Subcutaneous abdominal adipose tissue (tissue), 5 donors: ENCODE measurements around the gene NSFL1C.

ENCODE experiments used
- H3K27ac ChIP-seq: one replicate; pipeline ENCODE4 v1.7.0; 2013; ENCODE audit warnings: low read depth, mild to moderate bottlenecking, inconsistent platforms, low read length, moderate library complexity
- H3K27me3 ChIP-seq, 5 donors: one replicate each; pipeline ENCODE4 v1.7.0; 2013; ENCODE audit warnings: low read length in 5 of 5, inconsistent platforms in 1 of 5; ENCODE audit not compliant: control insufficient read depth in 5 of 5, insufficient read depth in 4 of 5
- H3K36me3 ChIP-seq, 5 donors: one replicate each; pipeline ENCODE4 v1.7.0; 2013; ENCODE audit warnings: low read length in 5 of 5; ENCODE audit not compliant: control insufficient read depth in 5 of 5, insufficient read depth in 5 of 5
- H3K4me1 ChIP-seq, 5 donors: one replicate each; pipeline ENCODE4 v1.7.0; 2013; ENCODE audit warnings: low read length in 5 of 5, mild to moderate bottlenecking in 3 of 5, moderate library complexity in 1 of 5; ENCODE audit not compliant: control insufficient read depth in 5 of 5, insufficient read depth in 5 of 5
- H3K4me3 ChIP-seq, 5 donors: one replicate each; pipeline ENCODE4 v1.7.0; 2013; ENCODE audit warnings: low read length in 5 of 5, low read depth in 1 of 5
- H3K9ac ChIP-seq, 5 donors: one replicate each; pipeline ENCODE4 v1.7.0; 2013; ENCODE audit warnings: low read length in 5 of 5, mild to moderate bottlenecking in 4 of 5, moderate library complexity in 3 of 5
- H3K9me3 ChIP-seq, 5 donors: one replicate each; pipeline ENCODE4 v1.7.0; 2013; ENCODE audit warnings: low read length in 5 of 5; ENCODE audit not compliant: control insufficient read depth in 5 of 5
- donor health status: healthy.
- donor health status: healthy.
- donor health status: healthy.
- donor health status: healthy.
- donor health status: healthy.

NSFL1C gene

DNA sequence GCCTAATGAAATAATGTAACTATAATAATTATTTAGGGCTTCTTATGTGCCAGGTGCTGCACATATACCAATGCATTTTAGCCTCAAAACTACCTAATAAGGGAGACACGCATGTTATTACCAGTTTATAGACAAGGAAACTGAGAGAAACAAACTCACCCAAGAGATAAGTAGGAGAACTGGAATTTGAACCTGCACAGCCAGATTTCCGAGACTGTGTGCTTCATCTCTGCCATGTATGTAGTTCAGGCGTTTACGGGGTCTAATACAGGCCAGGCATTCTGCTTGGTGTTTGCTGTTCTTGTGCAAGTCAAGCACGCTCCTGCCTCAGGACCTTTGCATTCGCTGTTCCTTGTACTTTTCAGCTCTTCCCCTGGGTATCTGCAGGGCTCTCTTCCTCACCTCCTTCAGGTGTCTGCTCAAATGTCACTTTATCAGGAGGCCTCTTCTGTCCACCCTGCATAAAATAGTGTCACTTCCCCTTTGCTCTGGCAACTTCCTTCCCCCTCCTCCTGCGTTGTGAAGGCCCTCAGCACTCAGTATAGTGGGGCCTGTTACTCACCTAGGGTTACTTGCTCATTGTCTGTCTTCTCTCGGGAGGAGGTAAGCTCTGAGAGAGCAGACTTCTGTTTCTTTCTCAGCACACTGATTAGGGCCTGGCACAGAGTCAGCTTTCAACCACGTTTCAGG lies 6.1 kb upstream of the NSFL1C start:
- Histone ChIP-seq H3K9ac (no peak overlapping the region), H3K27me3 (no peaks in the 10 kb centered on the region), H3K36me3 (no peaks in the 10 kb centered on the region), H3K4me1 (peaks cover 4 to 23% (median 14%) of the 10 kb centered on the region in 5 donors), H3K4me3 (no peak overlapping the region), H3K9me3 (no peaks in the 10 kb centered on the region), H3K27ac (no peak overlapping the region)

DNA sequence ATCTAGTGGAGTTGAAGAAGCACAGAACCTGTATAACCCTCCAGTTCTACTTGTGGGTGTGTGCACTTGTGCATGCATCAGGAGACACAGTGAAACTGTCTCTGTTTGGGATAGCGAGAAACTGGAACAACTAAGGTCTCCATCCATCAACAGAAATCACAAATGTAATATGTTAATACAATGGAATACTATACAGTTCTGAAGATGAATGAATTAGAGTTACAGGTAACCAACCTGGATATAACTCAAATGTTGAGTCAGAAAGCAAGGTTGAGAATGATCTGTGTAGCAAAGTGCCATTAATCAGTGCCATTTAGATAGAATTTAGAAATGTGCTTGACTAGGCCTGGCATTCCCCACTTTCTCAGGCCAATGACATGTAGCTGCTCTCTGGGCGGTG lies 4.6 kb upstream of the NSFL1C start:
- Histone ChIP-seq H3K4me3 (no peak overlapping the region), H3K27me3 (no peaks in the 10 kb centered on the region), H3K9me3 (no peaks in the 10 kb centered on the region), H3K9ac (no peak overlapping the region), H3K36me3 (no peaks in the 10 kb centered on the region), H3K27ac (no peak overlapping the region), H3K4me1 (peaks cover 4 to 30% (median 19%) of the 10 kb centered on the region in 5 donors)

DNA sequence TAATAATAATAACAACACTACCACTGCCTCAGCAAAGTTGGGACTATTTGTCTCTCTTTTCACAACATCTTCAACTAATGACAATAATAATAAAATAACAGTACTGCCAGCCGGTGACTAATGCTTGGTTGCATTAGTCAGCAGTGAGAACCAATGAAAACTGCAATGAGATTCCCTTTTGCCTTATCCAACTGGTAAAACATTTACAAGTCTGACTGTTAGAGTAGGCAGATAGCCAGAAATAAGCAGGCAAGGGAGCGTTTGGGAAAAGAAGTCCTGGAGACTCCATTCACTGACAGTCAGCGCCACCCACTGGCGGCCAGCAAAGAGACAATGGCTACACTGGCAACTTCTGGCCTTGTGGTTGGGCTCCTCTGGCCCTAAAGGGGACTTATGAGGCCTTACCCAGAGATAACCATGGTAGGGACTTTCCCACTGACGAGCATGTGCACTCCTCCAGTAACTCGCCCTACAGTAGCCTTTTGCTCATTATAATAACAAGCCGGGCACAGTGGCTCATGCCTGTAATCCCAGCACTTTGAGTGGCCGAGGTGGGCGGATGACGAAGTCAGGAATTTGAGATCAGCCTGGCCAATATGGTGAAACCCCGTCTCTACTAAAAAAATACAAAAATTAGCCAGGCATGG lies 3.4 kb upstream of the NSFL1C start:
- peak overlapping the region; percentile 60 for H3K27ac ChIP-seq

DNA sequence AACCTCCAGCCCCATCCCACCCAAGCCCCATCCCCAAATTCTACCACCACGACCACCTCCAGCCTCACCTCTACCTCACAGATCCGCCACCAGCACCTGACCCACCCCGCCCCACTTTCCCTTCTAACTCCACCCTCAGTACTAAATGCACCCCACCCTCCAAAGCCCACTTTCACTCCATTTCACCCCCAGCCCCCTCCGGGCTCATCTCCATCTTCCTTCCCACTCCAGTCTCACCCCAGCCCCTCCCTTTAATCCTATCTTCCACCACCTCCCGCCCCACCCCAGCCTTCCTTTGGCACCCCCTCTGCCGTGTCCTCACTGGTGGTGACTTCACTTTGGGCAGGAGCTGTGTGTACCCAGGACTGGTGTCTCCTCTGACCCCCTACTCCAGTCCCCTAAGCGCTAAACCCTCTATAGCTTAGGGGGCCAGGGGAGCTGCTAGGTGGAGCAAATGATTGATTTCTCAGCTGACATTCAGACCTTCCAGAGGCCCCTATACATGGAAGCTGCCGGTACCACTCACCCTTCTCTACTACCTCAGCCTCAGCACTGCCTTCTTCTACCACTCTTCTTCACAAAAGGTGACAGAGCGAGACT lies 2.8 kb upstream of the NSFL1C start:
- Histone ChIP-seq H3K36me3 (peaks cover 0 to 6% (median 4%) of the 10 kb centered on the region in 5 donors), H3K9ac (peak overlapping the region in 3 of 5 donors; percentile 11 to 32 (median 14)), H3K4me3 (no peak overlapping the region), H3K9me3 (no peaks in the 10 kb centered on the region), H3K27me3 (no peaks in the 10 kb centered on the region), H3K27ac (peak overlapping the region; percentile 60), H3K4me1 (peaks cover 14 to 48% (median 37%) of the 10 kb centered on the region in 5 donors)

More for the DNA sequence above, 3.4 kb upstream of the NSFL1C start:
- peaks cover 13 to 42% (median 30%) of the 10 kb centered on the region in 5 donors for H3K4me1 ChIP-seq
- peaks cover 0 to 3% (median 2%) of the 10 kb centered on the region in 5 donors for H3K36me3 ChIP-seq
- no peaks in the 10 kb centered on the region for H3K27me3 ChIP-seq
- no peaks in the 10 kb centered on the region for H3K9me3 ChIP-seq
- no peak overlapping the region for H3K4me3 ChIP-seq
- peak overlapping the region in 2 of 5 donors; percentile 11 to 90 for H3K9ac ChIP-seq

DNA sequence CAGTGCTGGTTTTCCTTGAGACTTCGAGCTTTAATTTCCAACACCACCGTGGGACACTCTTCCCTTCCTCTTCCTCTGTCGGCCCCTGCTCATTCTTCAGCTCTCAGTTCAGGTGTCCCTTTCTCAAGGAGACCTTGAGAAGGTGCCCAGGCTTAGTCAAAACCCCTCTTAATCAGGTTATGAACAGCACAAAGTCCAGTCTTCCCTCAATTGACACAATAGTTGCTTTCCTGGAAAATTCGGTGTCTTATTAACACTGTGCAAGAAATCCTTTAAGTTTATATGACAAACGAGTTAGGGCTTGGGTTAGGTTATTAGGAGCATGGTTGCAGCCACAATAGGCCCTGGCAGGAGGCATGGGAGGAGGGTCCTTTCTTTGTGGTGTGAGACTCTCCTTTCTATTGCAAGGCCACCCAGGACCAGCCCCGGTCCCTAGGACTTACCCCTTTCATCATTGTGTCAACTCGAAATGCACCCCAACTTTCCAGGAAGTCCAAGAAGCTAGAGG lies 1.5 kb upstream of the NSFL1C start:
- H3K36me3 ChIP-seq: peaks cover 3 to 18% (median 16%) of the 10 kb centered on the region in 5 donors
- H3K27me3 ChIP-seq: no peaks in the 10 kb centered on the region
- no peaks in the 10 kb centered on the region for H3K9me3 ChIP-seq
- H3K4me3 ChIP-seq: no peak overlapping the region
- peaks cover 14 to 54% (median 37%) of the 10 kb centered on the region in 5 donors for H3K4me1 ChIP-seq
- peak overlapping the region; percentile 34 for H3K27ac ChIP-seq
- peak overlapping the region in 1 of 5 donors; percentile 59 for H3K9ac ChIP-seq

DNA sequence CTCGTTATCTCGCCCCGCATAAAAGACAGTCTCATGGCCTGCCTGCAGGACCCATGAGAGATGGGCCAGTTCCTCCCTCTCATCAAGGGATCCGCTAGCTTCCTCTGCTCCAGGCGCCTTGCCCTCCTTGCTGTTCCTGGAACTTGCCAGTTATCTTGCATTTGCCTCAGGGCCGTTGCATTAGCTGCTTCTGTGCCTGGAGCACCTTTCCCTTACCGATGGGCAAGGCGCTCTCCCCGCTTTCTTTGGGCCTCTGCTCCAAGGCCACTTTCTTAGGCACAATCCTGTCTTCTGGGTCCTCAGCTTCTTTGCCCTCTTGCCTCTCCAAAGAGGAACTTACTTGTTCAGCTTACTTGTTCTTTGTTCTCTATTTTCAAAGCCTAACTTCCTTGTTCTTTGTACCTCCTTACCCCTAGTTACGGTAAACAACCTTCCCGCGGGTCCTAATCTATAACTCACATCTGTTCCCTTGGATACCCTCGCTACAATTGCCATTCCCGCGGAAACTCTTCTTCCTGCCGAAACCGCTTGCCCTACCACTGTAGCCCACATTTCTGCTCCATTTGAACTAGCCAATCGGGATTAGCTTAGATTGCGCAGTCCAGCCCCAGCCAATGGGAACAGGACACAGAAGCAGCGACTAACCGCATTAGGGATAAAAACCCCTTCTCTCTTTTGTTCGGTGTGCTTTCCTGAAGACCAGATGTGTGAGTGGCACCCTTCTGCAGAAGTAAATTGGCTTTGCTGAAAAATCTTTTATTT lies 887 bp upstream of the NSFL1C start:
- no peaks in the 10 kb centered on the region for H3K9me3 ChIP-seq
- peak overlapping the region; percentile 10 to 55 (median 53) for H3K4me3 ChIP-seq
- H3K36me3 ChIP-seq: peaks cover 4 to 24% (median 19%) of the 10 kb centered on the region in 5 donors
- H3K27me3 ChIP-seq: no peaks in the 10 kb centered on the region
- H3K27ac ChIP-seq: peak overlapping the region; percentile 85
- peaks cover 14 to 51% (median 37%) of the 10 kb centered on the region in 5 donors for H3K4me1 ChIP-seq
- peak overlapping the region in 1 of 5 donors; percentile 59 for H3K9ac ChIP-seq

DNA sequence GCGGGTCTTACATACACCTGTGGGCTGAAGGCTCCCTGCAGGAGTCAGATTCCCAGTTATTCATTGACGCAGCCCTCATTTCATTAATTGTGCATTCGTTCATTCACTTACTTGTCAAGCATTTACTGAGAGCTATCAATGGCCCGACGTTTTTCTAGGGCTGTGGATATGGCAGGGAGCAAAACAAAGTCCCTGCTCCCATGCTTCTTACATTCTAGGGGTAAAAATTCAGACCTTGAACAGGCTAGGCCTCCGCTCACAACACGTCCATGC lies 369 bp upstream of the NSFL1C start:
- H3K27me3 ChIP-seq: no peaks in the 10 kb centered on the region
- H3K4me3 ChIP-seq: peak overlapping the region; percentile 10 to 55 (median 53)
- peaks cover 4 to 27% (median 21%) of the 10 kb centered on the region in 5 donors for H3K36me3 ChIP-seq
- H3K4me1 ChIP-seq: peaks cover 14 to 52% (median 40%) of the 10 kb centered on the region in 5 donors
- peak overlapping the region; percentile 85 for H3K27ac ChIP-seq
- no peaks in the 10 kb centered on the region for H3K9me3 ChIP-seq
- peak overlapping the region in 1 of 5 donors; percentile 59 for H3K9ac ChIP-seq

DNA sequence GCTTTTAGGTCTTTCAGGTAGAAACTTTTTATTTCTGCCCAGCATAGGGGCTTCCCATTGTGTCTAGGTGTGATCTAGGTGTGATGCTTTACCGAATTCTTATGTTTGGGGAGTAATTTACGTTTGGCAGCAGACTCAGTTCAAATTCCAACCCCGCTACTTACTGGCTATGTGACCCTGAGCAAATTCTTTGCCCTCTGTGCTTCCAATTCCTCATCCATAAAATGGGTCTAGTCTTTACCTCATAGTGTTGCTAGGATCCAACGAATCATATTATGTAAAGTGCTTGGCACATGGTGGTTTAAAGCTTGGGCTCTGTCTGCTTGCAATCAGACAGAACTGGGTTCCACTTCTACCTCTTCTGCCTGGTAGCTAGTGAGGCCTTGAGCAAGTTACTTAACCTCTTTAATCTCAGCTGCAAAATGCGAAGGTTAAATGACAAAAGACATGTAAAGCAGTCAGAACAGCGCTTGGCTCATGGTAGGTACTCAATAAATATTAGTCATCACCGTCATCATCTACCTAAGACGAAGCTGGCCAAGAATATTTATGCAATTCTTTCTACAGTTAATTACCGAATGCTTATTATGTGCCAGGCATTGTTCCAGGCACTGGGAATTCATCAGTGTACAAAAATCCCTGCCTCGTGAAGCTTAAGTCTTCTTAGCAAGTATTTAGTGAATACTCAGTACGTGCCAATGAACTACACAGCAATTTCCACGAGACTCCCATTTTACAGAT lies 1.0 kb downstream of the NSFL1C start:
- Histone ChIP-seq H3K27me3 (no peaks in the 10 kb centered on the region), H3K36me3 (peaks cover 10 to 38% (median 32%) of the 10 kb centered on the region in 5 donors), H3K9me3 (no peaks in the 10 kb centered on the region), H3K9ac (peak overlapping the region; percentile 49 to 93 (median 92)), H3K27ac (peak overlapping the region; percentile 85), H3K4me3 (peak overlapping the region; percentile 80 to 92 (median 91)), H3K4me1 (peaks cover 14 to 54% (median 43%) of the 10 kb centered on the region in 5 donors)

DNA sequence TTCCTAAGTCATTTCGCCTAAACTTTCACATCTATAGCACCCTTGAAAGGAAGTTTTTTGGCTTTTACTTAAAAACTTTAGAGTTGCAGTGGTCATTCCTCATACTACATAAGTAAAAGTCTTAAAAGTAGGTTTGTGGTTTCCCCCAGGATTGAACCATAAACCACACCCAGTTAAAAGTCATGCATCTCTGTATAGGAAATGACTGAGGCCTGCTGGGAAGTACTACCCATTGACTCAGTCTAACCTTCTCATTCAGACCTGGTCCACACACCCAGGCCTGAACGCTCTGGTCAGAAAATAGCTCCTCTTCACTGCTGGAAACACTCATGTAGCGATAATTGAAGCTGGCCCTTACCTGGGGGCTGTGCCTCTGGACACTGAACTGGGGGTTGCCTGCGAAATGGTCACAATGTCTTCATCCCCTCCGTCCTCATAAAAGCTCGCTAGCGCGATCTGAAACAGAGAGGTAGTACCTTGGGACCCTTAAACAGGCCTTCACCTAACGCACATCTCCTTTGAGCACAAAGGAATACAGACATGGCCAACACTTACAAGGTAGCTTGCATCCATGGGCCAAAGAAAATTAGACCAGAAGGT lies 2.6 kb downstream of the NSFL1C start:
- H3K36me3 ChIP-seq: peaks cover 24 to 54% (median 43%) of the 10 kb centered on the region in 5 donors
- no peaks in the 10 kb centered on the region for H3K27me3 ChIP-seq
- H3K9ac ChIP-seq: no peak overlapping the region
- H3K9me3 ChIP-seq: no peaks in the 10 kb centered on the region
- H3K4me3 ChIP-seq: no peak overlapping the region
- peaks cover 9 to 45% (median 33%) of the 10 kb centered on the region in 5 donors for H3K4me1 ChIP-seq
- no peak overlapping the region for H3K27ac ChIP-seq
